ENCODE results near the gene ANXA8L1.
"Not testable (repeated sequence)": the region's sequence is repeated elsewhere in the genome, so short reads cannot be mapped to it uniquely, and the experiment has no call there.

GRCh38 chr10:46387309-46387902 lies 11.8 kb downstream of the ANXA8L1 start:
- not testable (repeated sequence) for TF ChIP-seq POLR2AphosphoS5 (IDR thresholded peaks at IDR 0.05; ENCODE audit: insufficient read depth in 1 of 2, low read depth in 1 of 2); POLR2A (IDR thresholded peaks at IDR 0.05); CTCF (IDR thresholded peaks at IDR 0.05)
